HG03196 (cell line): ENCODE measurements around the gene POLR1D.

ENCODE experiments used
- ATAC-seq: cut with Tn5 transposase; IDR thresholded peaks from one replicate; pipeline ENCODE4 v1.9.1; 2021; ENCODE audit not compliant: unreplicated experiment

Gene POLR1D

DNA sequence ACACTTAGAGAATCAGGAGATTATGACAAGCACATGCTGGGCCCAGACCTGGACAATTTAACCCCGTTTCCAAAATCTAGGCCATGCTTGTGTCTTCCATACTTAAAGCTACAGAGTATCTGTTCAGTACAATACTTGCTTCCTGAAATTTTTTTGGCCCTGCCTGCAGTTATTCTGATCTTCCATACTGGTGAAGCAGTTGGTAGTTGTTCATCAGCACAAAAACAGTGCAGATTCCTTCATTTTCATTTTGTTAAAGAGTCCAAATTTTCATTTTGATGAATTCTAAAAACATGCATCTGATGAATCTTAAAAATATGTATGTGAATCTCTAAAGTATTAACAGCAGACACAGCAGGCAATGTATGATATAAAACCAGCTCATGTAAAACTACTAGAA, 49.2 kb downstream of the POLR1D start:
- no peak for ATAC-seq

DNA sequence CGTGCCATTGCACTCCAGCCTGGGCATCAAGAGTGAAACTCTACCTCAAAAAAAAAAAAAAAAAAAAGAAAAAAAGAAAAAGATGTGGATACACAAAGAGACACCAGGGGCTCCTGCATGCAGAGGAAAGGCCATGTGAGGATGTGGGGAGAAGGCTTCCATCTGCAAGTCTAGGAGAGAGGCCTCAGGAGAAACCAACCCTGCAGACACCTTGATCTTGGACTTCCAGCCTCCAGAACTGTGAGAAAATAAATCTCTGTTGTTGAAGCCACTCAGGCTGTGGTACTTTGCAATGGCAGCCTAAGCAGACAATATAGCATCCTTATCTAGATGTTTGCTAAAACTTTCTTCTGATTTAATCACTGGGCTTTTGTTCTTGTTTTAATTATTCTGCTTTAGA, 50.3 kb downstream of the POLR1D start:
- ATAC-seq, result no peak
